HG03469 (cell line): ENCODE measurements around the gene HS3ST3A1.
"Not testable (repeated sequence)": the region's sequence is repeated elsewhere in the genome, so short reads cannot be mapped to it uniquely, and the experiment has no call there.

Source experiments
- ATAC-seq: cut with Tn5 transposase; IDR thresholded peaks from one replicate; pipeline ENCODE4 v1.9.1; 2021; ENCODE audit warnings: mild to moderate bottlenecking, moderate library complexity, moderate number of reproducible peaks; ENCODE audit not compliant: unreplicated experiment

Gene HS3ST3A1

DNA sequence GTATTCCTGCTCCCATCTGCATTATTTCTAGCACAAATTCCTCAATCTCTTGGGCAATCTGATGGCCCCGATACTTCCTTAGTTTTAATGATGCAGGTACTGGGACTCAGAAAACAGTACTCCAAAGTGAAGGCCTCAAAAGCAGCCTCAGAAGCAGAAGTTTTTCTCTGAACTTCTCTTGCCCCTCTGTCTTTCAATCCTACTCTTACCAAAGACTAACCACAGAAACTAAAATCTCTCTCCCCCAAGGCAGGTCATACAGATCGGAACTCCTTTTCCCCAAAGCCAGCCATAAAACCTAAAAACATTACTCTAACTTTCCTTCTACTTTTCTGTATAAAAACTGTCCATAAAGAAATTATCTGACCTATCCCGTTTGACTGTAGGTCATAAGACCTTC lies 103.5 kb downstream of the HS3ST3A1 start:
- no peak for ATAC-seq

DNA sequence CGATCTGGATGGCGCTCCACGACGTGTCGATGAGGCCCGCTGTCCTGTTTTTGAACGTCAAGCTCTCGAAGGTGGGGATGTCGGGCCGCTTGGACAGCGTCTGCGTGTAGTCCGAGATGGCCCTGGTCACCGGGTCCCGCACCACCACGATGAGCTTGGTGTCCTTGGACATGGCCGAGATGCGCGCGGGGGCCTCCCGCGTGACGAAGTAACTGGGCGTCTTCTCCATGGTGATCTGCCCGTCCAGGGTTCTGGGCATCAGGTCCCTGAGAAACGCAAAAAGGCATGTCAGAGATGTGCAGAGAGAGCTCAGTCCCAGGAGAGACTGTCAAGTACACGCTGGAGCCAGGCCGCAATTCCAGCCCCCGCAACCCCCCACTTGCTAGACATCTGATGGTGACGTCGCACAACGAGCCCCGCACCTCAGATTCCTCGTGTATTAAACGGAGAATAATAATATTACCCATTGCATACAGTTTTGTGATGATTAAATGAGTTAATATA lies 105.1 kb downstream of the HS3ST3A1 start:
- ATAC-seq: not testable (repeated sequence)

DNA sequence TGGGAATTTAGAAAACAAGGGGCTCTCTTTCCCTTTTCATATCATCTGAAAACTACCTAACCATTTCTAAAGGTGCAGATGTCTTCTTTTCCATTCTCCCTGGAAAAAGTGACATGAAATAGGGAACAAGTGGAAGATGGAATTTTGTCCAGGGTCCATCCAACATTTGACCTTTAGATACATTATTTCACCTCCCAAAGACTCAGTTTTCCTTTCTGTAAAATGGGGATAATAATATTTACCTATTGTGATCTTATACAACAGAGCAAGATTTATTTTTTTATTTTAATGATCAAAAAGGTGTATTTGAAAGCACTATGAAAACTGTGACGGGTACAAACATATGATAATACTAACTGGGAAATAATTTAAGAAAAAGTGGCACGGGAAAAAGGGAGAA lies 106.3 kb downstream of the HS3ST3A1 start:
- no peak for ATAC-seq

DNA sequence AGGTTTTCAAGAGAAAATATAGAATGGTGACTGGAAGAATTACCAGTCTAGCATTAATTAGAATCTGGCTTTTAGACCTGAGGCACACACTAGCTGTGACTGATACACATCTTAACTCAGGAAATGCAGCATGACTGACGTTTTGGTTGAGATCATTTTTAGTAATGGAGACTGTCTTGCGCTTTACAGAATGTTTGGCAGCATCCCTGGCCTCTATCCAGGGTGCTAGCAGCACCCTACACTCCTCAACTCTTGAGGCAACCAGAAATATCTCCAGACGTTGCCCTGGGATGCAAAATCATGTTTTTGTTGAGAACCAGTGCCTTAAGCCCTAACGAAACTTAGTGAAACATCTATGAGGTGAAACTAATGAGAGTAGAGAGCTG lies 109.0 kb downstream of the HS3ST3A1 start:
- ATAC-seq: no peak

DNA sequence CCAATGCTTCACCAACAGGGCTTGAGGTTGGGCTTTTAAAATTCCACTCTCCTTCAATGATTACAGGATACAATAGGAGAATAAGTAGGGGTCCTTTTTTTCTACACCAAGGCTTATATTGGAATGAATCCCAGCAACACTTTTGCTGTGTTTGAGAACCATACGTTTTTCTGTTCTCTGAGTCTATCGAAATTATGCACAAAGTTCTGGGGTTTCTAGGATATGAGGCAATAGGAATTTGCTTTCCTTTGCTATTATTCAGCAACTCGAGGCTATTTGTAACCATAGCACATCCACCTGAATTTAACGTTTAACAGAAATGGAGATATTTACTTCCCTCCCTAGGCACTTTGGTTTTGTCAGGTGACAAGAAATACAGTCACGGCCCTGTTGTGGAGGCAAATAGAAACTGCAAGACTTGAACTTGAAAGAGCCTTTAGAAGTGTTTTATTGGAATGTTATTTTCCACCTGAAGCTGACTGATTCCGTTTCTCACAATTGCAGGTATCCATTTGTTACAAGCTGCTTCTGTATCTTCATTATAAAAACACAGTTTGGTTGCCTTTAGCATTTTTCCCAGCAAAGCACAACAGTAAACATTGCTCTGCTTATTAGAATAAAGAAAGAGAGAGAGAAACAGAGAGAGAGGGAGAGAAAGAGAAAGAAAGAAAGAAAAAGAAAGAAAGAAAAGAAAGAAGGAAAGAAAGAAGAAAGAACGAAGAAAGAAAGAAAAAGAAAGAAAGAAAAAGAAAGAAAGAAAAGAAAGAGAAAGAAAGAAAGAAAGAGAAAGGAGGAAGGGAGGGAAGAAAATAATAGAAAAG lies 109.6 kb downstream of the HS3ST3A1 start:
- no peak for ATAC-seq

DNA sequence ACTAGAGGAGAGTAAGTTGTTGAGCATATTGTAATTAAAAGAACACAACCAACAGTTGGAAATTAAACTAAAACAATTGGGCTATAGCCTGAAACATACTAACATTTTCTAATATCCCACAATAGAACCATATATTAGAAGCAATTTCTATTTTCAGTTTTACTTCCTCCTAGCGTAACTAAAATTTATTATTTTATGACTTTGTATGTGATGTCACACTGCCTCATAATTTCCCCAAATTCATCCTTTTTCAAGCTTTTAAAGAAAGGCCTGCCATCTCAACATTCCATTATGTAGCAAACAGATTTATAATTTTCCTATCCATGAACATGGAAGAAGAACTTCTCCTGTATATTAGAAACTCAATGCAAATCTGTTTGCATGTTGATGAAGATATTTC lies 110.2 kb downstream of the HS3ST3A1 start:
- no peak for ATAC-seq

DNA sequence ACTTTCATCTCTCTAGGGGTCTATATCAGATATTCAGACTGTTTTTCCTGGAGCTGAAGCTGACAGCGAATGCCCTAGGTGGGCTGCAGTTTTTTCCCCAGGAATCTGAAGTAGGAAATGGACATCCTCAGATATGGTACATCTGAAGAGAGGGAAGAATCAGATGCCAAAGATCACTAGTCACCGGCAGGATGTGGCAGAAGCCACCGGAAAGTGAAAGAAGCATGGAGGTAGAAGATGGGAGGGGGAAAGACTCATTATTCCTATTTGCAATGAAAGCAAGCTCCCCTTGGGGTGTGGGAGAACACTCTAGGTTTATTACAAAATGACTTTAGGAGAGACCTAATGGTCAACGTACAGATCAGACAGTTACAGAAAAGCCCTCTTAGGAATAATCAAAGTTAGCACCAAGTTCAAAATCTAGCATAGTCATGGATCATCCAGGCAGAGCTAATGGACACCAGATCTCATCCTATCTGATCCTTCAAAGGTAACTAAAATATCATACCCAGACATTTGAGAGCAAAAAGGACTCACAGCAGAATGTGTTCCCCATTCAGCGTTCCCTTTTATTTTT lies 110.7 kb downstream of the HS3ST3A1 start:
- ATAC-seq: no peak

DNA sequence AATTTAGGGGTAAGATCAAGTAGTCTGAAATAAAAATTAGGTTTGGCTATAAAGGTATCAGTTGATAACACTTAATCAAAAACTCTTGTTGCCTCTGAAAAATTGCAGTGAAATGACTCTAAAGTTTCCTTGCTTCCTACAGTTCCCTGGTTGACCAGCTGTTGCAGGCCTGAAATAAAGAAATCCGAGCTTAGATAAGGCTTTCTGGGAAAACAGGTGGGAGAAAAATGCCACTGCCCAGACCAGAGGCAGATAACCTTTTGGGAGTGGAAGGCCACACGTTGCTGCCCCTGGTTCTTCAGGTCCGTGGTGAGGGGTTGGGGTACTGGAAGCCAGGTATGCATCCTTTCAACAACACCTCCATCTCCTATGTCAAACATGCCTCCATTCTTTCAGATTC lies 111.3 kb downstream of the HS3ST3A1 start:
- no peak for ATAC-seq

DNA sequence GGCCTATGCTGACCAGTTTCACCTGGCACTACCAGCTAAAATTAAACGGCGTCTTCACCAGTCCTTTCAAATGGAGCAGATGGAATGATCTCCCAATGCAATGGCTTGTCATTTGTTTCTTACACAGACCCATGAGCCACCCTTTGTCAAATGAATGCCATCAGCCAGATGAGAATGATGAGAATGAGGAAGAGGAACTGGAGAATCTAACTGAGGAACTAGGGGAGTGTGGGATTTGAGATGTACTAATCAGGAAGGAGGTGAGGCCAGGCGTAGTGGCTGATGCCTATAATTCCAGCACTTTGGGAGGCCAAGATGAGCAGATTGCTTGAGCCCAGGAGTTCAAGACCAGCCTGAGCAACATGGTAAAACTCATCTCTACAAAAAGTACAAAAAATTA lies 116.4 kb downstream of the HS3ST3A1 start:
- no peak for ATAC-seq

DNA sequence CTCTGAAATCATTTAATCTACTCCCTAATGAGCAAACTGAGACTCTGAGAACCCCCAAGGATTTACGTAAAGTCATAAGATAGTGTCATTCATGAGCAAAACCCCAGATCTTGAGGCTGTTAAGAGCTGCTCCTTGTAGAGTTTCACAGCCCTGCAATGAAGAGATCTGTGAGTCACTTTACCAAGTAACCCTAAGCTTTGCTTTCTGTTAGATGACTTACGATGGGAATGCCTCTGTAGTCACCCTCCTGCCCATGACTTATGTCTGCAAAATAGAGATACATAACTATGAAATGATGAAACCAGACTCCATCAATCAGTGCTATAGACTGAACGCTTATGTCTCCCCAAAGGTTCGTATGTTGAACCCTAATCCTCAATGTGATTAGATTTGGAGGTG lies 117.7 kb downstream of the HS3ST3A1 start:
- ATAC-seq: no peak

DNA sequence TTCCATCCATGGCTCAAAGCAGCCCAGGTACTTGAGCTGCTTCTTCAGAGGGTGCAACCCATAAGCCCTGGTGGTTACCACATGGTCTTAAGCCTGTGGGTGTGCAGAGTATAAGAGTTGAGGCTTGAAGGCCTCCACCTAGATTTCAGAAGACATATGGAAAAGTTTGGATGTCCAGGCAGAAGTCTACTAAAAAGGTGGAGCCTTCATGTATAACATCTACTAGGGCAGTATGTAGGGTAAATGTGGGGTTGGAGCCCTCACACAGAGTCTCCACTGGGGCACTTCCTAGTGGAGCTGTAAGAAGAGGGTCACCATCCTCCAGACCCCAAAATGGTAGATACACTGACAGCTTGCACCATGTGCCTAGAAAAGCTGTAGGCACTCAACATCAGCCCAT lies 120.9 kb downstream of the HS3ST3A1 start:
- no peak for ATAC-seq

DNA sequence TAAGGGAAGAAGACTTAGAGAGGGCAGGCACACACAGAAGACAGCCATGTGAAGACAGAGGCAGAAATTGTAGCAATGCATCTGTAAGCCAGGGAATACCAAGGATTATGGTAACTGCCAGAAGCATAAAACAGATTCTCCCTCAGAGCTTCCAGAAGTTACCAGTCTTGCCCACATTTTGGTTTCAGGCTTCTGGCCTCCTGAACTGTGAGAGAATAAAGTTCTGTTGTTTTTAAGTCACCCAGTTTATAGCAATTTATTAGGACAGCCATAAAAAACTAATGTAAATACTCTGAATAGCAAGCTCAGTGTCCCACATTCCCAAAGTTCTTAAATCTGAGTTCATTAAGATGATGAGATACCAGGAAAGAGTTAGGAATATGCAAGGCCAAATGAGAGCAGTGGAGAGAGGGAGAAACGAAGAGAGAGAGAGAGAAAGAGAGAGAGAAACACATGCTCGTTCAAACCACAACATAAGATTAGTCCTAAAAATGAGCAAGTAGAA lies 123.4 kb downstream of the HS3ST3A1 start:
- no peak for ATAC-seq

DNA sequence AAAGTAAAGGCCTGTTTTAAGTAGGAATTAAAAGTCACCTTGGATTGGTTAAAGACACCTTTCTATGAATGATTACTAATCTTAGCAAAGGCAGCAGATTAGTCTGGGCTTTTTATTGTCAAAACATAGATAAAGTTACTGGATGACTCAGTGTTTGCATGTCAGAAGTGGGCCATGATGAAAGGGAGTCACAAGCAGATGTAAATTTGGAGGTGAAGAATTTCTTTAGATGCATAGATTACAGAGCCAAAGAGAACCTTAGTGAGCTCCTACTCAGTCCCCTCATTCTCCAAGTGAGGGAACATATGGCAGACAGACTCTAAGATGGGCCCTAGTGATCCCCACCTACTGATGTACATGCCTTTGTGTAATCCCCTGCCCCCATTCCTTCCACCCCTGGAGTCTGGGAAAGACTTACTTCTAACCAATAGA lies 124.5 kb downstream of the HS3ST3A1 start:
- no peak for ATAC-seq

DNA sequence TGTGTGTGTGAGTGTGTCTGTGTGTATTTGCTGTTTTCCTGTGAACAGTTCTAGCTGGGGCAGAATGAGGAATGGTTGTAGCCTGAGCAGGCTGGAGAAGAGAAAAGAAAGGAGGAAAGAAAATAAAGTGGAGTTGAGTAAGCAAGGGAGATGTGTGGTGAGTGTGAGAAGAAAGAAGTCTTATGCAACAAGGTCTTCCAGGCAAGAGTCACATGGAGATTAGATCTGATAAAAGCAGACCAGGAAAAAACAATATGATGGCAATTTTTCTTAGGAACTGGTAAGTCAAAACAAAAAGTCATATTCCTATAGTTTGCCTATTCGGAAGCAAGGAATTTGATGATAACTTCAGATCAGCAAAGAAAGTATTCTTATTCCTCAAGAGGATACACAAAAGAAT lies 125.0 kb downstream of the HS3ST3A1 start:
- ATAC-seq: no peak

DNA sequence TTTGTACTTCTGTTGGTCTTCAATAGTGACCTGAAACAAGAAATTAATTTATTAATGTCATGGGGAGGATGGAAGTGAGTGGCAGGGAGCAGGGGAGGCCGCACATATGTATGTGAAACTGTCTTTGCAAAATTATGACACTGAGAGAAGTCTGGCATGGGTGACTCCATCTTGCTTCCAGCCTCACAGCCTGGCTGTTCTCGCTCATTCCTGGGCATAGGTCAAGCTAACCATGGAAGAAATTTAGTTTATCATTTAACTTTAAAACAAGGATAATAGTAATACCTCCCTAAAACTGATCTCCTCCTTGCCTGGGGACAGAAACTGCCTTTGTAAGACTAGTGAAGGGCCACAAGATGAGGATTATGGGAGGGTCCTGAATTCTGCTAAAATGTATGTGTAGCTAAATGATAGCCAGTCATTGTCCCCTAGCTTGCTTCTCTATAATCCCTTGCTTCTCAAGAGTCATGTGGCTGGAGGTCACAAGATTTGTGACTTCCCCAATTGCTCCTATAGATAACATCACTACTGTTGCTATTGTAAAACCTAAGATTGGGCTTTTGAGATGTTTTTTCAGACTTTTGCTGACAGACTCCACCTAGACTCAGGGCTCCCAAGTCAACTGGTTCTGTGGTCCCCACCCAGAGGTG lies 126.0 kb downstream of the HS3ST3A1 start:
- ATAC-seq: no peak

DNA sequence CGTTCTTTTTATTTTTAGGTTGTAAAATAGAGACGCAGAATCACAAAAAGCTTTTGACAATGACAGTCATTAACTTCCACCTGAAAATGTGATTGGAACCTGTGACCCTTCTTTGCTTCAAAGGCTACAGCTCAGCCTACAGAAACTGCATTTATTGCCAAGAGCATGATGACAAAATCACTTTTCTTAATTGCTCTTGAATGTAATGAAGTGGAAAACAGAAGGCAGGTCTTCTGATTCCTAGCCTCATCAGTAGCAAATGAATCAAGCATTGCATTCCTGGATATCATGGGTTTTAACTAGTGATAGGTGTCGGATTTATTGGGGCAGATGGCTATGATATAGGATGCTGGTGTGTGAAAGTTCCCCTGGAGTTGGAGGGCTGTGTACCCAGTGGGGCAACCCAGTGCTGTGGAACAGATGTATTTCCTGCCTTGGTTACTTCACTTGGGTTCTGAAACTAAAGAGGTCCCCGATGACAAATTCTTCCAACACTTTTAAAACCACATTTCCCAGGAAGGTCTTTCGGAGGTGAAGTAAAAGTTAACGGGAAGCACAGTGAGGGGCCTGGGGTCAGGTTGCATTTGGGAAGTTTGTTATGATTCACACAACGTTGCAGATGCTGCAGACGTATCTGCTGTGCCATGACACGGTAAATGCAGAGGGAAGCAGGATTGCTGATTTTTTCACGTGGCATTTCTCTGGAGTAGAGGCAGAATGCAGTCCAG lies 127.5 kb downstream of the HS3ST3A1 start:
- ATAC-seq: no peak

DNA sequence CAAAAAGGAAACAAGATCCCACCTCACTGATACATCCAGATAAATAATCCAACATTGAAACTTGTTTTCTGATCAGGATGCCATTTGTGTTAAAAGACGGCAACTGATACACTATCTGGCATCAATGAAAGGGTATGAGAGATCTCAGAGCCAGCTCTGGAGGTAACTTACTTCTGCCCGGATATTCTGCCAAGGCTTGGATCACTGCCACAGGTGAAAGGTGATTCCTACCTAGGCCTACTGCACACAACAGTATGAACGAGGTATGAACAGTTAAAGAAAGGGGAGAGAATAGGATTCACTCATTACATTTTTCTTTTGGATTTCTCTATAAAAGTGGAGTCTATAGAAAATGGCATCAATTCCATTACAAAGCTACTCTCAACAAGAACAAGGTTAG lies 136.1 kb downstream of the HS3ST3A1 start:
- ATAC-seq: no peak

DNA sequence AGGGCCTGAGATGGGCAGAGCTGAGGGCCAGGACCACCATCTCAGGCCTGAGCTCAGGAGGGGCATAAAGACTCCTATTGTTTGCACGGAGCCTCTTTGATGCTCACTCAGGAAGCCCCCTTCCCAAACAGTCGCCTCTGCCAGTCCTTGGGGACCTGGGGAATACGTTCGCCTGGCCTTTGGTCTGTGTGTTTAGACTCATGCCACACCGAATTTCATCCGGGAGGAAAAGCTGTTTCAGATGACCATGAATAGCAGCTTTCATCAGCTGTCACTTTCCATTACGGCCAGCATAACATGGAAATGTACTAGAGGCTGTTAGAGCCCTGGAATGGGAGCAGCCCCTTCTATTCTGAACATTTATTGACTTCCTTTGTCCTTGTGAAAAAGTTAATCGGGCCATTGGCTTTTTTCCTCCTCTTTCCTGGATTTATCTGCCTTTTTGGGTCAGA lies 139.0 kb downstream of the HS3ST3A1 start:
- no peak for ATAC-seq

DNA sequence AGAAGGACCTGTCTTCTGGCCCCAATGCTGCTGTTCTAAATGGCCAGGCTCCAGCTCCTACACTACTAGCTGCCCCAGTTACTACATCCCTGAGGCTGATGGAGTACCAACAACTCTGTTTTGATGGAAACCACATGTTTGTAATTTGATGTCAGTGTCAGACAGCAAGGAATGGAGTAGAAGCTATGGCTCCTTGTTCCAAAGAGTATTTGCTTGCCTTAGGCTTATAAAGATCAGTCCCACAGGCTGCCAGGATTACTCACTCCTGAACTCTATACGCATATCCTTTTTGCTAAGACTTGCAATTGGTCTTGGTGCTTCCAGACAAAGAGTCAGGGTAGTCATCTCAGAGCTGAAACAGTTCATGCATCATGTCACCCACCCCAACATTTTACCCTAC lies 139.6 kb downstream of the HS3ST3A1 start:
- no peak for ATAC-seq

DNA sequence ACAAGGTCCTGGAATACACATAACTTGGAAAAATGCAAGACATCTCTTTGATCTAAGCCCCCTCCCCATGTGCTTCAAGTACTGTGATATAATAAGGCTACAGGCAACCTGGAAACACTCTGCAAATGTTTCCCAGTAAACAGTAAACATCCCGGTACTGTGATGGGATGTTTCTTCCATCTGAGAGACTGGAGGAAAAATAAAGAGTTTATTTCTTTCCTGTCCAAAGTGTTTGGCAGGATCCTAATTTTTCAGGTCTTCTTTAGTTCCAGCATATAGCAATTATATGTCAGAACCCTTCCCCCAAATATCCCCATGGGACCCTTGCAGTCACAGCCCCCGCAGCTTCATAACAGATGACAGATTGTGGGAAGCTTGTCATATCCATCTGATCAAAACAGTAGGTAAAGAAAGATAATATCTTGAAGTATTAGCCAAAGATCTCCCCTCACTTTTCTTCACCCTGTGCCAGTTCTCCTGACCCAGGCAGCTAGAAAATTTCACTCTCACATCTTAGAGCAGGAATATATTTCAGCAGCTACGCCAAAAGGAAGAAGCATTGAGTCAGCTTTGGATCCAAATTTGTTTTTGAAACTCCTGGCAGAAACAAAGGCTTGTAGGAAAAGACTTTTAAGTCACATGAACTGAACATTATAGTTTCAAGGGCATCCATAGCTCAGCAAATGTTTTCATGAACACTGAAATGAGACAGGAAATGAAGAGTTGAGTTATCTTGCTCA lies 141.3 kb downstream of the HS3ST3A1 start:
- no peak for ATAC-seq
